Middle frontal gyrus (tissue), 1 donor: Measurements from ENCODE around the gene SLC18A2.
"Not testable (repeated sequence)": the region's sequence is repeated elsewhere in the genome, so short reads cannot be mapped to it uniquely, and the experiment has no call there.

ENCODE experiments used
- DNase-seq: peaks from one replicate; pipeline ENCODE4 v3.0.0-alpha.2; 2015; ENCODE audit warnings: low spot score; ENCODE audit errors: extremely low spot score

The SLC18A2 gene

GRCh38 chr10:117262291-117262902 lies 21.5 kb downstream of the SLC18A2 start:
- no peak for DNase-seq

- no peak for DNase-seq
Observed at GRCh38 chr10:117262903-117263293, 22.0 kb downstream of the SLC18A2 start.

GRCh38 chr10:117264782-117265181 lies 23.9 kb downstream of the SLC18A2 start:
- DNase-seq: no peak

DNA sequence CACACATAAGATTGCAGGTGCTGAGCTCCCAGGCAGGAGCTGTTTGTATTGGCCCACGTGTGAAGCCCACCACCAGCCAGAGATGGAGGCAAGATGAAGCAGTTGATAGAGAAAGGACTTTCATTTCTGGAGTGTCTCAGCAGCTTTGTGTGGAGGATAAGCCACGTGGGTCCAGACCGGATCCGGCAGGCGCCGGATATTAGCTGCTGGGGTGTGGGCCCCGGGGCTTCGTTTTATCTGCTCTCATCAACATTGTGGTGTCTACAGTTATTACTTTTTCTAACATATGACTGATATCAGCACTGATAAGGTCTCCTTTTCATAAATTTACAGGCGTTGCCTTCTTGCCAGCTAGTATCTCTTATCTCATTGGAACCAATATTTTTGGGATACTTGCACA lies 25.5 kb downstream of the SLC18A2 start:
- no peak for DNase-seq

DNA sequence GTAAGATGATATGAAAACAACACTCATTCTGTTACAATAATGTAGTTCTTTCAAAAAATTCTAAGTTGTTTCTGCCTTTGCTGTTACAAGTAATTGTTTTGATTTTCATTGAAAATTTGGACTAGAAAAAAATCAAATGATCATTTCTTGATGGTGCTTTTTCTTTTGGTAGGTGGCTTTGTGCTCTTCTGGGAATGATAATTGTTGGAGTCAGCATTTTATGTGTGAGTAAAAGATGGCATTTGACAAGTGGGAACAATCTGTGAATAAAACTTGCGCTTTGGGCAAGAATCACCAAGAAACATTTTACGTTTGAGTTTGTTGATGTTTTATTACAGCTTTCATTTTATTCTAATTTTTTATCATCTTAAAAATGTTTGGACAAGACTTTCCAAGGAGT lies 25.9 kb downstream of the SLC18A2 start:
- no peak for DNase-seq

DNA sequence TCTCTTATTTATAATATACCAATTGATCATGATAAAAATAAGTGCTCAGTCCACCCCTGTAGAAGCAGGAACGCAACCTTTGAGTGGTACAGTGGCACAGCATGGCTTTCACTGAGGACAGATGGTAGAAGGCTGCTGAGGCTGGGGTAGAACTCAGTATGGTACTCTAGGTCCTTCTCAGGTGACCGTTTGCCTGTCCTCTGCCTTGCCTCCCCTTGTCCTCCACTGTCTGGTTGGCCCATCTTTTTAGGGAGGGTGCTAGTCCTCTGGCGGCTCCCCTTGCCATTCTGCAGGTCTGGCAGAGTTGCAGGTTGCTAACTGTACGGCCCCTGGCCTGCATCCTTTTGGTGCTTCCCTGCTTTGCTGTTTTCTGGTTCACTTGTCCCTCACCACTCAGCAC lies 27.3 kb downstream of the SLC18A2 start:
- DNase-seq: no peak

GRCh38 chr10:117268907-117269306 lies 28.0 kb downstream of the SLC18A2 start:
- DNase-seq: no peak

- no peak for DNase-seq
Observed at GRCh38 chr10:117271427-117271826, 30.5 kb downstream of the SLC18A2 start.

- DNase-seq: no peak
Observed at GRCh38 chr10:117272195-117273076, 31.5 kb downstream of the SLC18A2 start.

- DNase-seq: no peak
Observed at GRCh38 chr10:117273980-117274379, 33.1 kb downstream of the SLC18A2 start.

DNA sequence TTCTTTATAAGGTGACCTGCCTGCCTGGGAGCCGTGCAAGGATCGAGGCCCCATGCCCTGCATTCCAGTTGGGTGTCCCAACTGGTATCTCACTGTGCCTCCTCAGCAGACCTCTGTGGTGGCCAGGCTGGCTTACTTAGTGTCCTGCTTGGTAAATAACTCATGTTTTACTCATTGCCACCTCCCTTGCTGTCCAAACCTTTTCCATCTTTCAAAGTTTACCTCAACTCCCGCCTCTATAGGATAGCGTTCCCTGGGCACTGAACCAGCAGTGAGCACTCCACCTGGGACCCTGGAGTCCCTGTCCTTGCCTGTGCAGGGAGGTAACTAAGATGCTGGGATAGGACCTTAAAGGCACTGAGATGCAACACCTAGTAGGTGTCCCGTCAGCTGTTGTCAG lies 33.6 kb downstream of the SLC18A2 start:
- DNase-seq: no peak

DNA sequence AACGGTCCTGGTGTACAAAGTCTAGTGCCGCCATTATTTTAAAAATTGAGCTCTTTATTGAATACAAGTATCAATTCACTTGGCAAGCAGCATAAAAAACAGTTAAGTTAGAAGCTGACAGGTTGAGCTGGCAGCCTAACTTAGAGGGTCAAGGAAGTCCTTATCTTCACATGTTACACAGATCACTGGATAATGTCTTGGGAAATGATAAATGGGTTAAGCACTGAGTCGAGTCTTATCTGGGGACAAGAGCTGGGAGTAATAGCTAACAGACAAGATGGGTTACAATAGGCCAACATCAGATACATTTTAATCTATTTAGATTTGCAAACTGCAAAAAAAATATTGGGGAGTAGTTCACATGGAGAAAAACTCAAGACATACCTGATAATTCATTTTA lies 34.2 kb downstream of the SLC18A2 start:
- no peak for DNase-seq

GRCh38 chr10:117277675-117278074 lies 36.8 kb downstream of the SLC18A2 start:
- no peak for DNase-seq

DNA sequence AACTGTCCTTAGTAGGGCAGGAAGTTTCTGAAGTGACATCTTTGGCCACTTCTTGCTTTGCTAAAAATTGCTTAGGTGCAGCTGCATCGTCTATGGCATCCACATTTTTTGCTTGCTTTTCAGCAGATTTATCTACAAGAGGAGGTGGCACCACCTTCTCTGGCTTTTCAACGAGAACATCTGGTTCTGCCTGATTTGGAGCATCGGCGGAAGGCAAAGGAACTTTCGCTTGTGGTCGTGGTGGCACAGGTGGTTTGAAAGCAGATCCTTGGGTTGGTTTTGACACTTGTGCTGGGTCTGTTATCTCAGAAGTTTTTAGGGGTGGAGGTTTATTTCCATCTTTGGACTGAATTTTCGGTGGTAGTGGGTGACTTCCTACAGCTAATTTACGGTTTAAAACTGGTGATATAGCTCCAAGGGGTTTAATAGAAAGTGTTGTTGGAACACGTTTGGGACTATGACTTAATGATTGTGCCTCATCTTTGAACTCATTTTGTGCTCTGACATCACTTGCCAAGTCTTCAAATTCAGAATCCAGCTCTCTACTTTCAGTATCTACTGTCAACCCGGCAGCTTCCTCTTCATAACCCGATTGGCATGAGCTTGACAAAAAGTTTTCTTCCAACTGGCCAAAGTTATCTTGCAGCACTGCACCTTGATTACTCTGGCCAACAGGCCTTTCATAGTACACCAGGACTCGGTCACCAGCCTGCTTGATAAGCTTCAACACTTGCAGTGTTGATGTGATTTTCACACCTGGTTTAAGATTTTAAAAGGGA lies 44.0 kb downstream of the SLC18A2 start:
- no peak for DNase-seq

DNA sequence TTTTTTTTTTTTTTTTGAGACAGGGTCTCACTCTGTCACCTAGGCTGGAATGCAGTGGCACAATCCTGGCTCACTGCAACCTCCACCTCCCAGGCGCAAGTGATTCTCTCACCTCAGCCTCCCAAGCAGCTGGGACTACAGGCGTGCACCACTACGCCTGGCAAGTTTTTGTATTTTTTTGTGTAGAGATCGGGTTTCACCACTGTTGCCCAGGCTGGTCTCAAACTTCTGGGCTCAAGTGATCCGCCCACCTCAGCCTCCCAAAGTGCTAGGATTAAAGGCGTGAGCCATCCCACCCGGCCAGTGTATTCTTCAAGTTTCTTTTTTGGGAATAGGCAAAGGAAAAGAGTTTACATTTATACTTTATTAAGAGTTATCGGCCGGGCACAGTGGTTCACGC lies 50.0 kb downstream of the SLC18A2 start:
- DNase-seq: not testable (repeated sequence)

- no peak for DNase-seq
Observed at GRCh38 chr10:117294039-117294645, 53.2 kb downstream of the SLC18A2 start.

GRCh38 chr10:117294735-117295134 lies 53.8 kb downstream of the SLC18A2 start:
- no peak for DNase-seq

GRCh38 chr10:117298219-117298618 lies 57.3 kb downstream of the SLC18A2 start:
- DNase-seq: no peak

GRCh38 chr10:117299435-117299834 lies 58.5 kb downstream of the SLC18A2 start:
- DNase-seq: no peak

DNA sequence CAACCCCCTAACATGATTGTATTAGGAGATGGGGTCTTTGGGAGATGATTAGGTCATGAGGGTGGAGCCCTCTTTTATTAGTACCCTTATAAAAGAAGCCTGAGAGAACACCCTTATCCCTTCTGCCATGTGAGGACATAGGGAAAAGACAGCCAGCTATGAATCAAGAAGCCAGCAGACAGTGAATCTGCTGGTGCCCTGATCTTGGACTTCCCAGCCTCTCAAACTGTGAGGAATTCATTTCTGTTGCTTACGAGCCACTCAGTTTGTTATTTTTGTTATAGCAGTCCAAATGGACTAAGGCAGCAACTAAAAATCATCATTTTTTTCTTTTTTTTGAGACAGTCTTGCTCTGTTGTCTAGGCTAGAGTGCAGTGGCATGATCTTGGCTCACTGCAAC lies 59.8 kb downstream of the SLC18A2 start:
- DNase-seq: no peak

- not testable (repeated sequence) for DNase-seq
Observed at GRCh38 chr10:117303451-117303850, 62.5 kb downstream of the SLC18A2 start.

DNA sequence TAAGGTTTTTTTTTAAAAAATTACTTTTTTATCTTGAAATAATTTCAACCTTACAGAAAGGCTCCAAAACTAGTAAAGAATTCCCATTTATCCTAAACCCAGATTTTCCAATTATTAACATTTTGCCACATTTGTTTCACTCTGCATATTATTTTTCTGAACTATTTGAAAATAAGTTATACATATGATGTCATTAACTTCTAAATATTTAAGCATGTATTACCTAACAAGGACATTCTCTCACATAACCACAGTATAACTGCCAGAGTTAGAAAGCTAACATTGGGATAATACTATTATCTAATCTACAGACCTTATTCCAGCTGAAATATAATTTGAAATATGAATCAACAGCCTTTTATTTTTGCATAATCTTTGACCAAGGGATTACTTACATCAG lies 65.8 kb downstream of the SLC18A2 start:
- no peak for DNase-seq
